GM23338 (cell line): Measurements from ENCODE around the gene MAPKAPK2. TPM values are rescaled to one million over a fixed set of nuclear protein-coding genes. Genes with fewer than 3 reads are reported as not detected.

ENCODE experiments used
- ATAC-seq: fragments of 200-7000 bp; cut with Tn5 transposase; 3 replicates; pipeline ENCODE4 v1.9.1; 2020
- DNase-seq: peaks from one replicate; pipeline ENCODE4 v3.0.0-alpha.2; 2015; ENCODE audit warnings: low spot score
- H2AFZ ChIP-seq: fragments of 200-600 bp; sonication (generic); 2 replicates; pipeline ENCODE4 v1.8.0; 2016; ENCODE audit warnings: antibody characterized with exemption, mild to moderate bottlenecking, moderate library complexity
- H3F3A ChIP-seq: fragments of 200-600 bp; sonication (generic); replicated peaks from 2 replicates; pipeline ENCODE4 v1.8.0; 2017; ENCODE audit warnings: antibody characterized with exemption, mixed run types, low read depth
- H3K27ac ChIP-seq: fragments of 200-600 bp; sonication (generic); 2 replicates; pipeline ENCODE4 v1.6.1; 2016; ENCODE audit warnings: low read depth
- H3K27me3 ChIP-seq: fragments of 200-600 bp; sonication (generic); 2 replicates; pipeline ENCODE4 v1.8.0; 2016; ENCODE audit warnings: mild to moderate bottlenecking, mixed run types, moderate library complexity; ENCODE audit not compliant: insufficient read depth
- H3K36me3 ChIP-seq: fragments of 200-600 bp; sonication (generic); 2 replicates; pipeline ENCODE4 v1.8.0; 2016; ENCODE audit warnings: mild to moderate bottlenecking; ENCODE audit not compliant: insufficient read depth
- H3K4me1 ChIP-seq: fragments of 200-600 bp; sonication (generic); 2 replicates; pipeline ENCODE4 v1.8.0; 2016; ENCODE audit warnings: mild to moderate bottlenecking, moderate library complexity; ENCODE audit not compliant: insufficient read depth
- H3K4me2 ChIP-seq: fragments of 200-600 bp; sonication (generic); 2 replicates; pipeline ENCODE4 v1.7.1; 2017; ENCODE audit warnings: mixed run types
- H3K4me3 ChIP-seq: fragments of 200-600 bp; sonication (generic); 2 replicates; pipeline ENCODE4 v1.6.1; 2016; ENCODE audit warnings: mixed run types
- H3K79me2 ChIP-seq: fragments of 200-600 bp; sonication (generic); replicated peaks from 2 replicates; pipeline ENCODE4 v1.8.0; 2017; ENCODE audit warnings: mild to moderate bottlenecking; ENCODE audit not compliant: insufficient read depth
- H3K9me2 ChIP-seq: fragments of 200-600 bp; sonication (generic); 2 replicates; pipeline ENCODE4 v1.8.0; 2017; ENCODE audit not compliant: insufficient read depth
- H4K20me1 ChIP-seq: fragments of 200-600 bp; sonication (generic); replicated peaks from 2 replicates; pipeline ENCODE4 v1.8.0; 2017; ENCODE audit warnings: mild to moderate bottlenecking; ENCODE audit not compliant: insufficient read depth
- H3K27ac Mint-ChIP-seq: 2 replicates; pipeline ENCODE4 v1.8.0; 2020; ENCODE audit warnings: inconsistent platforms, mild to moderate bottlenecking, moderate library complexity, mixed read lengths
- H3K27me3 Mint-ChIP-seq: 3 replicates; pipeline ENCODE4 v1.8.0; 2022; ENCODE audit warnings: low read depth, mild to moderate bottlenecking, moderate library complexity, mixed read lengths, inconsistent platforms; ENCODE audit not compliant: insufficient read depth, poor library complexity
- H3K36me3 Mint-ChIP-seq: 3 replicates; pipeline ENCODE4 v1.8.0; 2021; ENCODE audit warnings: low read depth, mild to moderate bottlenecking, inconsistent platforms, moderate library complexity, mixed read lengths
- H3K4me1 Mint-ChIP-seq: 3 replicates; pipeline ENCODE4 v1.8.0; 2020; ENCODE audit warnings: mild to moderate bottlenecking, inconsistent platforms, mixed read lengths
- H3K4me3 Mint-ChIP-seq: 3 replicates; pipeline ENCODE4 v1.8.0; 2021; ENCODE audit warnings: moderate library complexity, mild to moderate bottlenecking, inconsistent platforms, mixed read lengths
- H3K9me3 Mint-ChIP-seq: 3 replicates; pipeline ENCODE4 v1.8.0; 2020; ENCODE audit warnings: moderate library complexity, mild to moderate bottlenecking, inconsistent platforms, mixed read lengths
- CREB1 ChIP-seq: fragments of 250-450 bp; sonication (Bioruptor Pico); IDR thresholded peaks from 2 replicates; pipeline ENCODE4 v1.5.0; 2020; ENCODE audit warnings: low read depth, mild to moderate bottlenecking, moderate library complexity
- CTCF ChIP-seq, 2 experiments: fragments of 200-600 bp in 1 of 2; sonication (generic) in 1 of 2; conservative IDR thresholded peaks; 2 replicates each; pipeline versions ENCODE4 v1.5.1 to v1.6.1; 2016 to 2017; ENCODE audit warnings: antibody characterized with exemption in 2 of 2, low read depth in 2 of 2, mild to moderate bottlenecking in 2 of 2, moderate library complexity in 1 of 2
- ETS1 ChIP-seq: IDR thresholded peaks from 2 replicates; pipeline ENCODE4 v1.6.1; 2016; ENCODE audit warnings: antibody characterized with exemption
- JUNB ChIP-seq: IDR thresholded peaks from one replicate; pipeline ENCODE4 v1.6.1; 2016; ENCODE audit warnings: antibody characterized with exemption; ENCODE audit not compliant: unreplicated experiment
- NANOG ChIP-seq: IDR thresholded peaks from 2 replicates; pipeline ENCODE4 v1.6.1; 2016; ENCODE audit warnings: antibody characterized with exemption, borderline replicate concordance
- POLR2AphosphoS5 ChIP-seq: IDR thresholded peaks from 2 replicates; pipeline ENCODE4 v1.6.1; 2016; ENCODE audit warnings: antibody characterized with exemption, low read depth
- REST ChIP-seq: IDR thresholded peaks from one replicate; pipeline ENCODE4 v1.6.1; 2018; ENCODE audit warnings: antibody characterized with exemption; ENCODE audit not compliant: unreplicated experiment
- STAT1 ChIP-seq: IDR thresholded peaks from one replicate; pipeline ENCODE4 v1.6.1; 2016; ENCODE audit warnings: antibody characterized with exemption; ENCODE audit not compliant: unreplicated experiment
- ZNF114 ChIP-seq: fragments of 250-450 bp; sonication (Bioruptor Pico); IDR thresholded peaks from 2 replicates; pipeline ENCODE4 v1.5.0; 2020; ENCODE audit warnings: mild to moderate bottlenecking, moderate library complexity
- ZNF462 ChIP-seq: fragments of 250-450 bp; sonication (Bioruptor Pico); IDR thresholded peaks from 2 replicates; pipeline ENCODE4 v1.5.0; 2020; ENCODE audit warnings: mild to moderate bottlenecking, moderate library complexity
- polyA plus RNA-seq: library from polyadenylated mRNA; unstranded; fragments of >200 nt; fragmentation: Nextera tagmentation; extraction: Ambion mirVana; gene quantifications from 2 replicates; pipeline ENCODE4 v1.2.1, GENCODE V29; 2016
- total RNA-seq: library from RNA; depleted of rRNA; stranded (reverse); fragments of >200 nt; shearing (Covaris generic); gene quantifications from 2 replicates; pipeline ENCODE4 v1.2.3, GENCODE V29; 2014

MAPKAPK2 gene
- total and polyA plus RNA-seq, 2 experiments from 2014 or later = 10.1 to 30.4 TPM

GRCh38 chr1:206782448-206782847, 97.7 kb downstream of the MAPKAPK2 start (continued):
- no peak for TF ChIP-seq CREB1 (CRISPR knock-in tag)
- no peak for TF ChIP-seq CTCF (conservative IDR thresholded peaks at IDR 0.05; ENCODE audit: low read depth in 2 of 2)
- TF ChIP-seq JUNB = no peak

GRCh38 chr1:206783506-206783905, 98.8 kb downstream of the MAPKAPK2 start:
- Histone ChIP-seq H3K36me3 (no peaks in the 10 kb centered on the region), H3F3A (no peaks in the 10 kb centered on the region), H3K9me2 (no peaks in the 10 kb centered on the region), H2AFZ (no peak overlapping the region), H3K4me1 (no peaks in the 10 kb centered on the region), H3K79me2 (no peaks in the 10 kb centered on the region), H3K4me2 (no peak overlapping the region), H3K27me3 (no peaks in the 10 kb centered on the region), H3K27ac (no peak overlapping the region), H3K4me3 (no peak overlapping the region), H4K20me1 (no peaks in the 10 kb centered on the region)
- Mint-ChIP-seq H3K4me3 (no peak overlapping the region), H3K27ac (no peak overlapping the region), H3K9me3 (no peaks in the 10 kb centered on the region), H3K4me1 (peaks cover 4% of the 10 kb centered on the region; the same call in 2 of the 3 replicates), H3K27me3 (peaks cover 3% of the 10 kb centered on the region), H3K36me3 (no peaks in the 10 kb centered on the region)
- DNase-seq = no peak
- ATAC-seq = no peak
- TF ChIP-seq CREB1 (CRISPR knock-in tag) = no peak
- no peak for TF ChIP-seq STAT1
- no peak for TF ChIP-seq ZNF114 (CRISPR knock-in tag)
- no peak for TF ChIP-seq POLR2AphosphoS5
- TF ChIP-seq JUNB = no peak
- no peak for TF ChIP-seq ETS1
- no peak for TF ChIP-seq NANOG
- no peak for TF ChIP-seq ZNF462 (CRISPR knock-in tag)
- no peak for TF ChIP-seq REST
- TF ChIP-seq CTCF (conservative IDR thresholded peaks at IDR 0.05; ENCODE audit: low read depth in 2 of 2) = no peak
